GM23338 (cell line): ENCODE measurements around the gene THSD4. TPM values are rescaled to one million over a fixed set of nuclear protein-coding genes. Genes with fewer than 3 reads are reported as not detected.

ENCODE experiments used
- ATAC-seq: fragments of 200-7000 bp; cut with Tn5 transposase; 3 replicates; pipeline ENCODE4 v1.9.1; 2020
- DNase-seq: peaks from one replicate; pipeline ENCODE4 v3.0.0-alpha.2; 2015; ENCODE audit warnings: low spot score
- H2AFZ ChIP-seq: fragments of 200-600 bp; sonication (generic); 2 replicates; pipeline ENCODE4 v1.8.0; 2016; ENCODE audit warnings: antibody characterized with exemption, mild to moderate bottlenecking, moderate library complexity
- H3F3A ChIP-seq: fragments of 200-600 bp; sonication (generic); replicated peaks from 2 replicates; pipeline ENCODE4 v1.8.0; 2017; ENCODE audit warnings: antibody characterized with exemption, mixed run types, low read depth
- H3K27ac ChIP-seq: fragments of 200-600 bp; sonication (generic); 2 replicates; pipeline ENCODE4 v1.6.1; 2016; ENCODE audit warnings: low read depth
- H3K27me3 ChIP-seq: fragments of 200-600 bp; sonication (generic); 2 replicates; pipeline ENCODE4 v1.8.0; 2016; ENCODE audit warnings: mild to moderate bottlenecking, mixed run types, moderate library complexity; ENCODE audit not compliant: insufficient read depth
- H3K36me3 ChIP-seq: fragments of 200-600 bp; sonication (generic); 2 replicates; pipeline ENCODE4 v1.8.0; 2016; ENCODE audit warnings: mild to moderate bottlenecking; ENCODE audit not compliant: insufficient read depth
- H3K4me1 ChIP-seq: fragments of 200-600 bp; sonication (generic); 2 replicates; pipeline ENCODE4 v1.8.0; 2016; ENCODE audit warnings: mild to moderate bottlenecking, moderate library complexity; ENCODE audit not compliant: insufficient read depth
- H3K4me2 ChIP-seq: fragments of 200-600 bp; sonication (generic); 2 replicates; pipeline ENCODE4 v1.7.1; 2017; ENCODE audit warnings: mixed run types
- H3K4me3 ChIP-seq: fragments of 200-600 bp; sonication (generic); 2 replicates; pipeline ENCODE4 v1.6.1; 2016; ENCODE audit warnings: mixed run types
- H3K79me2 ChIP-seq: fragments of 200-600 bp; sonication (generic); replicated peaks from 2 replicates; pipeline ENCODE4 v1.8.0; 2017; ENCODE audit warnings: mild to moderate bottlenecking; ENCODE audit not compliant: insufficient read depth
- H3K9me2 ChIP-seq: fragments of 200-600 bp; sonication (generic); 2 replicates; pipeline ENCODE4 v1.8.0; 2017; ENCODE audit not compliant: insufficient read depth
- H4K20me1 ChIP-seq: fragments of 200-600 bp; sonication (generic); replicated peaks from 2 replicates; pipeline ENCODE4 v1.8.0; 2017; ENCODE audit warnings: mild to moderate bottlenecking; ENCODE audit not compliant: insufficient read depth
- H3K27ac Mint-ChIP-seq: 2 replicates; pipeline ENCODE4 v1.8.0; 2020; ENCODE audit warnings: inconsistent platforms, mild to moderate bottlenecking, moderate library complexity, mixed read lengths
- H3K27me3 Mint-ChIP-seq: 3 replicates; pipeline ENCODE4 v1.8.0; 2022; ENCODE audit warnings: low read depth, mild to moderate bottlenecking, moderate library complexity, mixed read lengths, inconsistent platforms; ENCODE audit not compliant: insufficient read depth, poor library complexity
- H3K36me3 Mint-ChIP-seq: 3 replicates; pipeline ENCODE4 v1.8.0; 2021; ENCODE audit warnings: low read depth, mild to moderate bottlenecking, inconsistent platforms, moderate library complexity, mixed read lengths
- H3K4me1 Mint-ChIP-seq: 3 replicates; pipeline ENCODE4 v1.8.0; 2020; ENCODE audit warnings: mild to moderate bottlenecking, inconsistent platforms, mixed read lengths
- H3K4me3 Mint-ChIP-seq: 3 replicates; pipeline ENCODE4 v1.8.0; 2021; ENCODE audit warnings: moderate library complexity, mild to moderate bottlenecking, inconsistent platforms, mixed read lengths
- H3K9me3 Mint-ChIP-seq: 3 replicates; pipeline ENCODE4 v1.8.0; 2020; ENCODE audit warnings: moderate library complexity, mild to moderate bottlenecking, inconsistent platforms, mixed read lengths
- CREB1 ChIP-seq: fragments of 250-450 bp; sonication (Bioruptor Pico); IDR thresholded peaks from 2 replicates; pipeline ENCODE4 v1.5.0; 2020; ENCODE audit warnings: low read depth, mild to moderate bottlenecking, moderate library complexity
- ETS1 ChIP-seq: IDR thresholded peaks from 2 replicates; pipeline ENCODE4 v1.6.1; 2016; ENCODE audit warnings: antibody characterized with exemption
- JUNB ChIP-seq: IDR thresholded peaks from one replicate; pipeline ENCODE4 v1.6.1; 2016; ENCODE audit warnings: antibody characterized with exemption; ENCODE audit not compliant: unreplicated experiment
- NANOG ChIP-seq: IDR thresholded peaks from 2 replicates; pipeline ENCODE4 v1.6.1; 2016; ENCODE audit warnings: antibody characterized with exemption, borderline replicate concordance
- ZNF331 ChIP-seq: fragments of 250-450 bp; sonication (Bioruptor Pico); IDR thresholded peaks from 2 replicates; pipeline ENCODE4 v1.5.0; 2020; ENCODE audit warnings: low read depth, mild to moderate bottlenecking, moderate library complexity
- ZNF462 ChIP-seq: fragments of 250-450 bp; sonication (Bioruptor Pico); IDR thresholded peaks from 2 replicates; pipeline ENCODE4 v1.5.0; 2020; ENCODE audit warnings: mild to moderate bottlenecking, moderate library complexity
- polyA plus RNA-seq: library from polyadenylated mRNA; unstranded; fragments of >200 nt; fragmentation: Nextera tagmentation; extraction: Ambion mirVana; gene quantifications from 2 replicates; pipeline ENCODE4 v1.2.1, GENCODE V29; 2016
- total RNA-seq: library from RNA; depleted of rRNA; stranded (reverse); fragments of >200 nt; shearing (Covaris generic); gene quantifications from 2 replicates; pipeline ENCODE4 v1.2.3, GENCODE V29; 2014

THSD4 gene
- total and polyA plus RNA-seq, 2 experiments from 2014 or later, result 2.0 to 7.4 TPM

GRCh38 chr15:71686221-71687050 is 571.2 kb downstream of the THSD4 start (continued):
- TF ChIP-seq ZNF462 (CRISPR knock-in tag) (no peak), NANOG (no peak)

- H3K36me3 Mint-ChIP-seq, result peaks cover 6% of the 10 kb centered on the region; the same call in 1 of the 3 replicates
- Histone ChIP-seq H3K4me1 (no peaks in the 10 kb centered on the region), H3K36me3 (no peaks in the 10 kb centered on the region), H3K4me2 (no peak overlapping the region), H3K27ac (no peak overlapping the region), H3K79me2 (no peaks in the 10 kb centered on the region), H4K20me1 (no peaks in the 10 kb centered on the region), H3K4me3 (no peak overlapping the region), H3K9me2 (peaks cover 6% of the 10 kb centered on the region; the same call in 1 of the 2 replicates), H2AFZ (no peak overlapping the region), H3K27me3 (no peaks in the 10 kb centered on the region), H3F3A (no peaks in the 10 kb centered on the region)
- no peak for DNase-seq
- no peaks in the 10 kb centered on the region; the same call in 2 of the 3 replicates for H3K9me3 Mint-ChIP-seq
- H3K27ac Mint-ChIP-seq, result no peak overlapping the region
- no peak overlapping the region for H3K4me3 Mint-ChIP-seq
- ATAC-seq, result no peak
- peaks cover 4% of the 10 kb centered on the region for H3K27me3 Mint-ChIP-seq
- H3K4me1 Mint-ChIP-seq, result no peaks in the 10 kb centered on the region
- no peak for TF ChIP-seq CREB1 (CRISPR knock-in tag)
- no peak for TF ChIP-seq ZNF331 (CRISPR knock-in tag)
- TF ChIP-seq NANOG, result no peak
- no peak for TF ChIP-seq ZNF462 (CRISPR knock-in tag)
- no peak for TF ChIP-seq ETS1
- no peak for TF ChIP-seq JUNB
Measured at GRCh38 chr15:71687902-71688508, 572.7 kb downstream of the THSD4 start.
